Breast epithelium (tissue), 3 donors: Measurements from ENCODE around the gene PRKD3.

Experiments
- POLR2A ChIP-seq: fragments of 450-650 bp; IDR thresholded peaks from one replicate; pipeline ENCODE4 v1.6.1; 2016; ENCODE audit warnings: antibody characterized with exemption, mild to moderate bottlenecking, moderate library complexity
- TF ChIP-seq, protein P1 (sequence below), 3 donors: fragments of 450-650 bp; IDR thresholded peaks; one replicate each; pipeline ENCODE4 v1.5.1; 2016 to 2017; ENCODE audit warnings: antibody characterized with exemption in 3 of 3, mild to moderate bottlenecking in 3 of 3, moderate library complexity in 3 of 3

DNA sequence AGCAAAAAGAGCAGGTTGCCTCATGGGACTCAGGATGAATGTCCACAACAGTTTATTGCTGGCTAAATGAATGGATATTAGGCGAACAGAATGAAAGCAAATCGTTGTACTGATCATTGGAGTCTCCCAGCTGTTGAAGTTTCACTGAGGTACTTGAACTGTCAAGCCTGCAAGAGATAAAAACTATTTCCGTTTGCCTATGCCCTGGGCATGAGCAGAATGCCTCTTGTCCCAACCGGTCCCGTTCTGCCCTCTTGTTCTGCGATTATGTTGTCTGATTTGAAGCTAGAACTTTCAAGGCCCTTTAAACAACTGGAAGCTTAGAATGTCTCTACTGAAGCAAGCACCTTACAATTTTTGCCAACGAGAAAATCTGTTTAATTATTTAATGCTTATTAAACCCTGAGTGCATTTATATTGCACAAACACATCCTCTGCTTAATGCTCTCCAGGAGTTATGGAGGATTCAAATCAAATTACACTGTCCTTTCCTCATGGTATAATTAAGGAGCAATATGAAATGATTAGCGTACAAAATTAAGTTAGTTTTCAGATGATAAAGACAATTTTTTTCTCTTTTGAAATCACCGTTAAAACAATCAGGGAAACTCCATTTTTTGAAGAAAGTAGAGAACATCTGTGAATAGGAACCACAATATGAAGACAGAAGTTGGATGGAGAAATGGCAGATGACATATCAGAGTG is 37.5 kb upstream of the PRKD3 start:
- TF ChIP-seq, protein P1, sequence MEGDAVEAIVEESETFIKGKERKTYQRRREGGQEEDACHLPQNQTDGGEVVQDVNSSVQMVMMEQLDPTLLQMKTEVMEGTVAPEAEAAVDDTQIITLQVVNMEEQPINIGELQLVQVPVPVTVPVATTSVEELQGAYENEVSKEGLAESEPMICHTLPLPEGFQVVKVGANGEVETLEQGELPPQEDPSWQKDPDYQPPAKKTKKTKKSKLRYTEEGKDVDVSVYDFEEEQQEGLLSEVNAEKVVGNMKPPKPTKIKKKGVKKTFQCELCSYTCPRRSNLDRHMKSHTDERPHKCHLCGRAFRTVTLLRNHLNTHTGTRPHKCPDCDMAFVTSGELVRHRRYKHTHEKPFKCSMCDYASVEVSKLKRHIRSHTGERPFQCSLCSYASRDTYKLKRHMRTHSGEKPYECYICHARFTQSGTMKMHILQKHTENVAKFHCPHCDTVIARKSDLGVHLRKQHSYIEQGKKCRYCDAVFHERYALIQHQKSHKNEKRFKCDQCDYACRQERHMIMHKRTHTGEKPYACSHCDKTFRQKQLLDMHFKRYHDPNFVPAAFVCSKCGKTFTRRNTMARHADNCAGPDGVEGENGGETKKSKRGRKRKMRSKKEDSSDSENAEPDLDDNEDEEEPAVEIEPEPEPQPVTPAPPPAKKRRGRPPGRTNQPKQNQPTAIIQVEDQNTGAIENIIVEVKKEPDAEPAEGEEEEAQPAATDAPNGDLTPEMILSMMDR (IDR thresholded peaks at IDR 0.05), result no peak
- no peak for TF ChIP-seq POLR2A
